ENCODE data around the gene FAHD2A.

- TF ChIP-seq POLR2A (IDR thresholded peaks at IDR 0.05) (no peak), CTCF (IDR thresholded peaks at IDR 0.05) (no peak)
These were observed 25.0 kb upstream of the FAHD2A start for GRCh38 chr2:95377216-95378123.

Data from lower leg skin (tissue), 3 donors.